NB4 (cell line): ENCODE results near the gene TP73.

ENCODE experiments used
- DNase-seq: peaks from one replicate; pipeline ENCODE4 v3.0.0; 2010; ENCODE audit warnings: low read depth
- H3K4me3 ChIP-seq: one replicate; pipeline ENCODE4 v1.5.1; 2011; ENCODE audit warnings: mild to moderate bottlenecking, low read depth, low read length, moderate library complexity
- CTCF ChIP-seq: IDR thresholded peaks from one replicate; pipeline ENCODE4 v1.5.1; 2012; ENCODE audit warnings: low read depth, low read length
- MAX ChIP-seq: IDR thresholded peaks from 2 replicates; pipeline ENCODE4 v1.6.1; 2011; ENCODE audit warnings: low read depth, low read length
- MYC ChIP-seq: IDR thresholded peaks from 2 replicates; pipeline ENCODE4 v1.6.1; 2011; ENCODE audit warnings: low read depth, low read length
- POLR2A ChIP-seq: IDR thresholded peaks from 2 replicates; pipeline ENCODE4 v1.6.1; 2011; ENCODE audit warnings: mild to moderate bottlenecking; ENCODE audit not compliant: insufficient read length; ENCODE audit errors: extremely low read depth

TP73 gene

GRCh38 chr1:3772715-3773571 is 120.6 kb downstream of the TP73 start, which contains the start of gene SMIM1:
TSS of gene SMIM1 (plus strand) at chr1:3772749. CDS start at chr1:3775374, 2,625 bp downstream.
- DNase-seq, result no peak
- TF ChIP-seq CTCF (no peak), MYC (no peak), POLR2A (no peak), MAX (no peak)
- H3K4me3 ChIP-seq, result peak within 1 kb of the TSS; percentile 11

- DNase-seq, result no peak
- TF ChIP-seq MYC (no peak), POLR2A (no peak), CTCF (no peak), MAX (no peak)
- H3K4me3 ChIP-seq, result no peak overlapping the region
Measured at GRCh38 chr1:3773572-3774275, 121.4 kb downstream of the TP73 start.

GRCh38 chr1:3774276-3774945 is 122.1 kb downstream of the TP73 start:
- DNase-seq, result no peak
- H3K4me3 ChIP-seq, result no peak overlapping the region
- TF ChIP-seq MAX (no peak), POLR2A (no peak), CTCF (no peak), MYC (no peak)

GRCh38 chr1:3774946-3775489 is 122.7 kb downstream of the TP73 start:
- H3K4me3 ChIP-seq, result no peak overlapping the region
- no peak for TF ChIP-seq MAX
- DNase-seq, result no peak

GRCh38 chr1:3775490-3776230 is 123.3 kb downstream of the TP73 start:
- TF ChIP-seq CTCF, result peak; percentile 33
- peak; percentile 94 for TF ChIP-seq MAX
- TF ChIP-seq POLR2A, result peak; percentile 18
- peak; percentile 90 for TF ChIP-seq MYC
- DNase-seq, result peak; percentile 79
- no peak overlapping the region for H3K4me3 ChIP-seq
